GM18517 (cell line): Measurements from ENCODE around the gene SENP2.
"Not testable (repeated sequence)": the region's sequence is repeated elsewhere in the genome, so short reads cannot be mapped to it uniquely, and the experiment has no call there.

Experiments used
- ATAC-seq: cut with Tn5 transposase; IDR thresholded peaks from one replicate; pipeline ENCODE4 v1.9.1; 2021; ENCODE audit warnings: mild to moderate bottlenecking, moderate library complexity; ENCODE audit not compliant: unreplicated experiment

SENP2 gene

DNA sequence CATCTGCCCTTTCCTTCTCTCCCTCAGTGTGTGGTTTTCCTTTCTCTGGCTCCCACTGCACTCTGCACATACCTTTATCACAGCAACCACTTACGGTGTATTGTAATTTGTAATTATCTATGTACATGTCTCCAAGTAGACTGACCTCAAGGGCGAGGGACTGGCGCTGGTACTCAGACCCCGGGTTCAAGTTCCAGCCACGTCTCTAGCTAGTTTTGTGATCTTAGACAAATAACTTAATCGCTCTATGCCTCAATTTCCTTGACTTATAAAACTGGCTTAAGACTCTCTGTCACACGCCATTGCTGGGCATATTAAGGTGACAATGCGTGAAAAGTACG lies 607 bp upstream of the SENP2 start:
- ATAC-seq = no peak

DNA sequence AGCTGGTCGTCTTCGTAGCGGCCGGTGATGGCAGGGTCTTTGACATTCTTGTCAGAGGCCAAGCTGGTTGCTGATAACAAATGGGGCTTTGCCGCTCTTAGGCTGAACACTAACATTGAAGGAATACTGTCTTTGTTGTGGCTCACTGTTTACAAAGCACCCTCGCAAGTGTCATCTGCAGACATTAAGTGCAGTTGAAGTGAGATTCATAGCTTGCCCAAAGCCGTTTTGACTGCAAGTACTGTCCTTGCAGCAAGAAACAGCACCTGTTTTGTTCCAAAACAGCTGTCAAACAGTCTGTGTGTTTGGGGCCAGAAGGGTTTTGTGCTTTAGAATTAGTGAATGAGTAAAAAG lies 568 bp downstream of the SENP2 start:
- no peak for ATAC-seq

DNA sequence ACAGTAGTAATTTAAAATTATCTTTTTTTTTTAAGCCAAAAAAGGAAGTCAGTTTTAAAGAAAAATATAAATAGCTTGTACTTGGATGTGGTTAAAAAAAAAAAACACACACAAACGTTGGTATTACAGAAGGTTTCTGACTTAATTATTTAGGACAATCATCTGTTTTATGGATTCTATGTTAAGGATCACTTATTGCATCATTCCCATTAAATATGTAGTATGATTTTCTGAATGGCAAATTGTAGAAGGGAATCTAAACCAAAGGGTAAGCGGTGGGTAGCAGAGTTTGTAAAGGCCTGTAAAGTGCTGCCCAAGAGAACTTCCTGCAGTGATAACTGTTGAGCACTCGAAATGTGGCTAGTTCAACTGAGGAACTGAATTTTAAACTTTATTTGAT lies 8.0 kb downstream of the SENP2 start:
- ATAC-seq = no peak

DNA sequence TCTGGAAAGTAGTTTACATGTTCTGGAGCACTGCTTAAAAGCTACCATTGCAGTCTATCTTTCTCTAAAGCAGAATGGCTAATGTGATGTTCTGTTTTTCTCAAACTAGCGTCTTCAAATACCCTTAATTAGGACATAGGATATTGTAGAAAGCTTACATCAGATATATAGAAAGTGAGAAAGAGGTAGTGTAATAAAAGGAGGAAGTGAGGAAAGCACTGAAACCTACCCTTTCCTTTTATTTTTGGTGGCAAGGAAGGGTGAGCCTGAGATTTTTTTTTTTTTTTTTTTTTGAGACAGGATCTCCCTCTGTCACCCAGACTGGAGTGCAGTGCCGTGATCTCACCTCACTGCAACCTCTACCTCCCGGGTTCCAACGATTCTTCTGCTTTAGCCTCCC lies 9.4 kb downstream of the SENP2 start:
- ATAC-seq = peak; percentile 71

DNA sequence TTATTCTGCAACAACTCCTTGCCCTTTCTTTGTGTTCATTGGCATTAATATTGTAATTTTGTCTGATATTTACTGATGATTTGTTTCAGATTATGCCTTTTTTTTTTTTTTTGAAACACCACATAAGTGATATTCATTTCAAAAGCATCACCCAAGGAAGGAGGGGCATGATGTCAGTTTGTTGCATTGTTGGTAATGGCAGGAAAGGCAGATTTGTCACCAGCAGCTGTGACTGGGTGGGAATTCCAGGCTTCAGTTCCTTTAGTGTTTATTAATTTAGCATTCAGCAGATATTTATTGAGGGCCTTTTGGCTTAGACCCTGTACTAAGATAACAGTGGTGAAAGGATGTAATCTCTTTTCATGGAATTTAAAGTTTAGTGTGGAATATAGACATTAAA lies 19.5 kb downstream of the SENP2 start:
- ATAC-seq = no peak

DNA sequence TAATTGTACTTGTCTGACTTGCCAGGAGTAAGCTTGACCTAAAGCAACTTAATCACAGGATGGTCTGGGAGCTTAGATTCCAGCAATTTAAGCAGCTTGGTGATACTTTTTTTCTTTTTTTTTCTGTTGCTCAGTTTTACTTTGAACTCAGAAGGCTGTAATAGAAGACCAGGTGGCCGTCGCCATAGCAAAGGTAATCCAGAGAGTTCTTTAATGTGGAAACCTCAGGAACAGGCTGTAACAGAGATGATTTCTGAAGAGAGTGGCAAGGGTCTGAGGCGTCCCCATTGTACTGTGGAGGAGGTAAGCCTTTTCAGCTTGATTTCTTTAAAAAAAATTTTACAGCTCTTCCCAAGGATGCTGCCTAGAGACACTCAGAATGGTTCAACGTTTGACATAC lies 20.1 kb downstream of the SENP2 start:
- ATAC-seq = no peak

DNA sequence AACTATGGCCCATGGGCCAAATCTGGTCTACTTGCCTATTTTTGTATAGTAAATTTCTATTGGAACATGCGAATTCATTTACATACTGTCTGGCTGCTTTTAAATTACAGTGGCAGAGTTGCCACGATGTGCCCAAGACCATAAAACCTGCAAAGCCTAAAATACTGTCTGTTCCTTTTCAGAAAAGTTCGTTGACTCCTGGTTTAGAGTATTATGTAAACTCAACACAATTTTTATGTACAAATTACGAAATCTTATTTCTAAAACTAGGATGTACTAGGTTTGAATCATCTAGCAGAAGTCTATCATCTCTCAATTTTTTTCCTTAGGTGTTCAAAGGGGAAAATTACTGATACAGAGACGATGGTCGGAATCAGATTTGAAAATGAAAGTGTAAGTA lies 26.9 kb downstream of the SENP2 start:
- ATAC-seq = no peak

DNA sequence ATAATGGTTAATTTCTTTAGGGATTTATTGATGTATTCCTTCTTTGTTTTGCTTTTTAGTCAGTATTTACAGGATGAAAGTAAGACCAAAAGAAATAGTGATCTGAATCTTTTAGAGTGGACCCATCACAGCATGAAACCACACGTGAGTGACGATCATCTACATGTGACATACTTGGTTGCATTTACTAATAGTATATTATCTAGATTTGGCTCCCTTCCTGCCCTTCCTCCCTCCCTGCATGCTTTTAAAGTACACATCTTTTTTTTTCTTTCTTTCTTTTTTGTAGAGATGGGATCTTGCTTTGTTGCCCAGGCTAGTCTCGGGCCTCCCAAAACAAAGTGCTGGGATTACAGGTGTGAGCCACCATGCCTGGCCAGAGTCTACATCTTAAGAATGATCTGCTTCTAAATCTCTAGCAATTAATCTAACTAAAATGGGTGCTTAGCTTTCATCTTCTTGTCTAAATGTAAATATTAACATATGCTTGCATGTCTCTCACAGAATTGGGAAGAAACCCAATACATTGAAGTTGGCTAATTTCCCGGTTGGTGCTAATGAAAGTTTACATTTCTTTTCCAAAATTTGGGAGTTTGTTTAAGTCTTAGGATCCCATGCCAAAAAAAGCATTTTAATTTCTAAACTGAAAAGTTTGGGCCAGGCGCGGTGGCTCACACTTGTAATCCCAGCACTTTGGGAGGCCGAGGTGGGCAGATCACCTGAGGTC lies 38.0 kb downstream of the SENP2 start:
- no peak for ATAC-seq

DNA sequence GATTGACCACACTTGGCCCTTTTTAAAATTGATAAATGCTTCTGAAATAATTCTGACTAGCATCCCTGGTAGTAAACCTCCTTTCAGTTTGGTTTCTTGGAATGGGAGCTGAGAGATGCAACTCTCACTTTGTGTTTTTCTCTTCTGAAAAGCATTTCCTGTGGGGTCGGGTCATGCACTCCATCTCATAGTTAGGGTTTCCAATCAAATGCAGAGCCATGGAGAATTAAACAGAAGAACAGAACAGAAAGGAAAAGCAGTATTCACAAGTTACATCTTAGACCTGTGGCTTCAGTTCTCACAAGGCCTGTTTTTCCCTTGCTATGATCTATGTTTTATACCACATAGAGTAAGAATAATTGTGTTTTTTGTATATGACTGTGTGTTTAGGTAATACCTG lies 39.7 kb downstream of the SENP2 start:
- no peak for ATAC-seq

DNA sequence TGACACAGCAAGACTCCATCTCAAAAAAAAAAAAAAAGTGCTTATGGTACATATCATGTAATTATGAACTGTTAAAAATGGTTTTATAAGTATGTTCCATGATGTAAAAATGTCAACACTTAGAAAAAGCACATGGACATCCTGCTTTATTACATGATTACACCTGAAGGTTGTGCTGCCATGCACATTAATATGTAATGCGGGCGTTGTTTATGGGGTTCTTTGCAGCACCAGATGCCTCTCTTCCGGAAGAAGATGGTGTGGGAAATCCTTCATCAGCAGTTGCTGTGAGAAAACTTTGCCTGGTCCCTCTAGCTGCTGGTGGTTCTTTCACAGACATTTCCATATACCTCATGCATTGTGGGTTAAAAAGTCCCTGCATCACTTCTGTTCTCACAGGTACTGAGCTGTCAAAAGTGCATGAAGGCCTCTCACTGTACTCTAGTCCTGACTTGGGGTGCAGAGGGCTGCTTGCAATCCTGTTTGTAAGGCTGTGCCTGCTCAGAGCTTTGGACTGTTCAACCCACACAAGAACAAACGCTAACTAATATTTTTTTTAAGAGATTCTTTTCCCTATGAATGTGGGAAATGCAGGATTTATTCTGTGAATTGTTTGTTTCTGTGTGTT lies 43.6 kb downstream of the SENP2 start:
- no peak for ATAC-seq

DNA sequence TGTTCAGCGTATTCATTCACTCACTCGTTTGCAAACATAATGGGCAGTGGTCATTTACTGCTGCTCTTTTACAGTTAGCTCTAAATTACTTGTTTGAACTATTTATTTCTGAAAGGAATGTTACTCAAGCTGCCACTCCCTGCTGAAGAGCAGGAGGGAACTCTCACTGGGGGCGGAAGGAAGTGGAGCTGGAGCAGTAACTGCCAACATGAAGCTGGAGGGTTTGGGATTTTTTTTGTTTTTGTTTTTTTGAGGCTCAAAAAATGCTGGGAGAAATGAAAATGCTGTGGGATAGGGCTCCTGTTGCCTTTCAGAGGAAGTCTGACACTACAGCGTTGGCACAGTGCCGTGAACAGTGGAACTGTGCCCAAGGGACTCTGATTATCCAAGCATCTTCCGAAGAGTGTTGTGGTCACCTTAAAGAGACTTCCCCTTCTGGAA lies 44.1 kb downstream of the SENP2 start:
- ATAC-seq = no peak

DNA sequence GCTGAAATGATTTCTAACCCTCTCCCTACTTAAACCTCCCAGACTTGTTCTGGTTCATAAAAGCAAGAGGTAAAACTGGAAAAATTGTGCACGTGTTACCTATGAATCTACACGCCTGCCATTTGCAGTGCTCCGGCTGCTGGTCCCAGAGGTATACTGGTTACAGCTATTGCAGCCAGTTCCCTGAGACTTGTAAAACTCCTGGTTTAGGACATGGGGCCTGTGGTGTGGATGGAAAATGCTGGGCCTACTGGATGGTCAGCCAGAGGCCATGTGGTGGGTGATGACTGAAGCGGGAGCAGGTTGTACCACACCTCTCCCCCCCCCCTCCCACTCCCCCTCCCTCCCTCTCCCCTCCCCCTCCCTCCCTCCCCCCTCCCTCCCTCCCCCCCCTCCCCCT lies 45.0 kb downstream of the SENP2 start:
- ATAC-seq = no peak

DNA sequence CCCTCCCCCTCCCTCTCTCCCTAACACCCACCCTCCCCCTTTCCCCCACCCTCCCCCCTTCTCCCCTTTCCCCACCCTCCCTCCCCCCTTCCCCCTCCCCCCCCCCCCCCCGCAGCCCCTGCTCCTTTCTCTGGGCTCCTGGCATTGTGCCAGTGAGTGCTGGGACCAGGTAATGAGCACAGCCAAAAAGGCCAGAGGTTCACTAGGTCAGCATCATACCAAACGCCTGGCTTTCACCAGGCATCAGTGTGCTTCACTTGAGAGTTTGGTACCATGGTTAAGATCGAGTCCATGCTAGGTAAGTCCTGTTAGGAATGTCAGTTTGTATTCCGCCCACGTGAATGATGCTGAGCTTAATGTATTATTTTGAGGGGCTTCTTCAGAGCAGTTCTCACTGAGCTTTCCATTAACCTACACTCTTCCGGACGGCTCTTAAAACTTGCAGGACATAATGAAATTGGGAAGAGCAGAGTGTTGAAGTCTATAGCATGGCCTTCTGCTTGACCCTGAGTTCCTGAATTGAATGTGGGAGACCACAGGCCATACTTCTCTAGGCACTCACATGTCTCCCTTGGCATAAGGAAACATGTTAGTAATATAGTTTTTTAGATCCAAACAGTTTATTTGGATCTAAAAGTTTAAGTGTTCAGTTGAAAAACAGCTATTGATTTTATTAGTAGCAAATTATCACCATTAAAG lies 45.6 kb downstream of the SENP2 start:
- ATAC-seq = no peak

DNA sequence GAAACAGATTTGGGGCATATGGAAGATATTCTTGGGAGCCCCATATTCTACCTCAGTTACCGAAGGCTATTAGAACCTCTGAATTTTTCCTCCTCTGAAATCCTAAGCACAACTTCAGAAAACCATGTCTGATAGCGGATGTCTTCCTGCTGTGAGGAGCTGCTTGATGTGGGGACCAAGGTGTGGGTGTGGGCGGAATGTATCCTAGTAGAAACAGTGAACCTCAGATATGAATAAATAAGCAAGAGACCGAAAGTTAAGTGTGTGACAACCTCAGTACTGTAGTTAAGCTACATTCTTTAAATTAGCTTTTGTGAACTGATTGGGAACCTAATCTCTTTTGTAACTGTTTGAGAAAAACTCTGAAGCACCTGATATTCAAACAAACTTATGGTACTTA lies 46.9 kb downstream of the SENP2 start:
- no peak for ATAC-seq

DNA sequence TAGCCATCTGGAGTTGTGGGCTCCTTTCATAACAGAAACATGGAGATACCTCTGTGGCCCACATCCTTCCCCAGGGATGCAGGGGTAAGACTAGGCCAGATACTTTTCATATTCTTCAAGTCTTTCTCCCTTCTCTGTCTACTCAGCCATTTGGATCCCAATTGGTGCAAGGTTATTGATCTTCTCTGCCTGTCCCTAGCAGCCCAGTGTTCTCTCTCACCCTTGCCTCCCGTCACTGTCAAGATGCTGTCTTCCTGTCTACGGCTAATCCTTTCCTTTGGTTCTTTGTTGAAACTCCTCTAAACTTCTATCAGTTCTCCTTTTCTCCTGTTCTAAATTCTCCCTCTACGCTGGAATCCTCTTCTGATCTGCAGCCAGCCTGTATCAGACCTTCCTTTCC lies 51.3 kb downstream of the SENP2 start:
- ATAC-seq = no peak

DNA sequence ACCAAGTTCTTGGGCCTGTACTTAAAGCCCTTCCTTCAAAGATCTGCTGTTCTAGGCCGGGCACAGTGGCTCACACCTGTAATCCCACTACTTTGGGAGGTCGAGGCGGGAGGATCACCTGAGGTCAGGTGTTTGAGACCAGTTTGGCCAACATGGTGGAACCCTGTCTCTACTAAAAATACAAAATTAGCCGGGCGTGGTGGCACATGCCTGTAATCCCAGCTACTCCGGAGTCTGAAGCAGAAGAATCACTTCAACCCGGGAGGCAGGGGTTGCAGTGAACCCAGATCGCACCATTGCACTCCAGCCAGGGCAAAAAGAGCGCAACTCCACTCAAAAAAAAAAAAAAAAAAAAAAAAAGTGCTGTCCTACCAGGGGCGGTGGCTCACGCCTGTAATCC lies 52.6 kb downstream of the SENP2 start:
- not testable (repeated sequence) for ATAC-seq

DNA sequence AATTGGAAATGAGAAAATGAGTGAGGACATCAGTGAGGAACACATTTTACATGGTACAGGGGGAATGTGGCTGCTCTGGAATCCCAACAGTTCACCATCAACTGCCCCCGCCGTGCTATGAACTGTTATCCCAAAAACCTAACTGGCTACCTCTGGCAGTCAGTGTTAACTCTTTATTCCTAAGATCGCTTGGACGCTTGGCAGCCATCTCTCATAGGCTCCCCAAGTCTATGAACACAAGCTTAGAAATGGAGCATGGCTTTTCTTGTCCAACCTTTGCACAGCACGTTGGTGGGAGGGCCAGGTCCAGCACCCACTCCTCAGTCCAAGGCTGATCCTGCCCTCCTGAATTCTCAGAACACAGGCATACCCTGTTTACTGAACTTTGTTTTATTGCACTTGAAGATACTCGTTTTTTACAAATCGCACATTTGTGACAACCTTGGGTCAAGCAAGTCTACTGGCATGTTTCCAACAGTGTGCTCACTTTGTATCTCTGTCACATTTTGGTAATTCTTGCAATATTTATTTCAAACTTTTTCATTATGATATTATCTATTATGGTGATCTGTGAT lies 53.6 kb downstream of the SENP2 start:
- ATAC-seq = no peak

DNA sequence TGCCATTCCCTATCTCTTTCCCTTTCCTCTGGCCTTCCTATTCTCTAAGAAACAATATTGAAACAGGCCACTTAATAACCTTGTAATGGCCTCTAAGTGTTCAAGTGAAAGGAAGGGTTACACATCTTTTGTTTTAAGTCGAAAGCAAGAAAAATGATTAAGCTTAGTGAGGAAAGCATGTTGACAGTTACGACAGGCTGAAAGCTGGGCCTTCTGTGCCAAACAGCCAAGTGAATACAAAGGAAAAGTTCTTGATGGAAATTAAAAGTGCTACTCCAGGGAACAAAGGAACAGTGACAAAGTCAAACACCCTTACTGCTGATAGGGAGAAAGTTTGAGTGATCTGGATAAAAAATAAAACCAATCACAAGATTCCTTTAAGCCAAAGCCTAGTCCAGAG lies 54.2 kb downstream of the SENP2 start:
- ATAC-seq = no peak

DNA sequence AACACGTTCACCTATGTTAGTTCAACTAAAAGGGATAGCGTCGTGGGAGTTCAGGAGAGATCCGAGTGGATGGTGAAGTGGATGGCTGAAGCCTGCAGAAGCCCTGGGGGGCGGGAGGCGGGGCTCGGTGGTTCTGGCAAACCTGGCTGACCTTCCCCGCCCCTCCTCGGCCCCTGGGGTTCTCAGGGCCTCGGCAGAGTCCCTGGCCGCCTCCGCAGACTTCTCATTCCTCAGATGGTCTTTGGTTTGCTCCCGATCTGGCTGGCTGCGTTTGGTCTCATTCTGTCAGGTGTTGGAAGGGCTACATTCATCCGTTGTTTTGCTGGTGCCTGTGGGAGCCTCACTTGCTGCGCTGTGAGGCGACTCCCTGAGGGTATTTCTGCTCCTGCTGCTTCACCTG lies 59.1 kb downstream of the SENP2 start:
- ATAC-seq = not testable (repeated sequence)

DNA sequence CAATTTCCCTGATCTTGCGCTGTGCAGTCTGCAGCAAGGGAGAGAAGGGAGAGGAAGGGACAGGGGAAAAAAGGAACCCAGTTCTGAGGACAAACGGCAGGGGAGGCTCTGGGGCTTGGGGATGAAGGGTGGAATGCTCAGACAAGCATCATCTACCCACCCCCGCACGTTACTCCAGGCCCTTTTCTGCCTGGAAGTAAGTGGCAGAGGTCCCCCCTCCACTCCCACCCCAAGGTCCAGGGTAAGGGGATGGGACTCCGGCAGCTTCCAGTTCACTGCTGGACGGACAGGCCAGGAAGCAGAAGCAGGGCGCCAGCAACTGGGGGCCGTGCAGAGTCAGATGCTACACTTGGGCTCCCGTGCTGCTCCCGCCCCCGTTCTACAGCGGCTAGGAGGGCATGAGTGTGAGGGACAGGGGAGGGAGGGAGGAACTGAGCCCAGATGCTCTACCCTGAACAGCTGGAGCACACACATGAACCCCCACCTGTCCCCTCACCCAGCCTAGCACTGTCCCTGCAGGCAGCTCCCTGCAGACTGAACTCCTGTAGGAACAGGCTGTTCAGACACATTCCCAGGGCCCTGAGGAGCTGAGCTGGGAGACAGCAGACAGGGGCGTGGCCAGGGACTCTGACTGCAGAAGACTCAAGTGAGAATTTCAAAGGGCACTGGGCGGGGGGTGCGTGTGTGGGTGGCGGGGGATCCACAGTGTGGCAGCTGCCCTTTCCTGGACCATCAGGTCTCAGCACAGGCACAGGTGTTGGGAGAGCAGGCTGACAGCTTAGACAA lies 59.7 kb downstream of the SENP2 start:
- no peak for ATAC-seq

DNA sequence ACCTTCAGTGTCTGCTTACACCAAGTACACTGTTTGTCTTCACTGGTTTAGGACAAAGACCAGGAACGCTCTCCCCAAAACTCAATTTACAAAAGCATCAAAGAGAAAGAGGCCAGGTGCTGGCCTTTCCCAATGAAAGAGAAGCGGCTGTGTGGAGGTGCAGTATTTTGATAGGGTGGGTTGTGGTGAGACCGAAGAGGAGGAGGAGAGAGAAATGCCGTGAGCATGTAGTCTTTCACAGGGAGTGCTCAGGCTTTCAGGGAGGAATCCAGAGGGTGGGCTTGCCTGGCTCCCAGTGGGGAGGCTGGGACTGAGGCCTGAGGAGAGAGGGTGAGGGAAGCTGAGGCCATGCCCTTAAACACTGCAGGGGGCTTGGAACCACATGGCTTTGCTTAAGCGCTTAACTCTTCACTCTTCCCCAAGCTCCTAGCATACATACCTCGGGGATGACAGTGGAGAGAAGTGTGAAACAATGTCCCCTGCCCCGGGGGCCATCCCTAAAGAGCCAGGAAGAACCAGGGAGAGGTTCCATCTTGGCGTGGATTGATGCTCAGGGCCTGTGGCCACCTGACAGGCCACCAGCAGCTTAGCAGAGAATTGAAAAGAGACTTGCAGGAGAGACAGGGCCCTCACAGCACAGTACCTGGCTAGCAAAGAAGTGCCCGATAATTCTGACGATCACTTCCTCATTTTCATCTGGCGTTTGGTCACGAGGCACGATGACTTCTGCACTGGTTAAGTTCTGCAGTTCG lies 60.5 kb downstream of the SENP2 start:
- ATAC-seq = no peak
